Aorta (tissue), 5 donors: ENCODE data around the gene FHIT. TPM values are rescaled to one million over a fixed set of nuclear protein-coding genes. Genes with fewer than 3 reads are reported as not detected.

Source experiments
- ATAC-seq: fragments of 200-7000 bp; cut with Tn5 transposase; one replicate; pipeline ENCODE4 v1.9.1; 2022; ENCODE audit warnings: moderate library complexity; ENCODE audit not compliant: low FRiP score
- DNase-seq, 2 donors: peaks; one replicate each; pipeline ENCODE4 v3.0.0-alpha.2; 2020
- H3K27ac ChIP-seq, 2 donors: one replicate each; pipeline ENCODE4 v1.5.1; 2013; ENCODE audit warnings: low read length in 2 of 2, mild to moderate bottlenecking in 2 of 2, moderate library complexity in 2 of 2, control low read depth in 1 of 2, inconsistent platforms in 1 of 2, low read depth in 1 of 2
- H3K27me3 ChIP-seq, 2 donors: one replicate each; pipeline ENCODE4 v1.6.1; 2013; ENCODE audit warnings: control low read depth in 1 of 2, low read length in 1 of 2, mild to moderate bottlenecking in 1 of 2, moderate library complexity in 1 of 2; ENCODE audit not compliant: insufficient read depth in 2 of 2, control insufficient read depth in 1 of 2
- H3K36me3 ChIP-seq, 2 donors: one replicate each; pipeline ENCODE4 v1.6.1; 2013; ENCODE audit warnings: control low read depth in 1 of 2, low read length in 1 of 2, mild to moderate bottlenecking in 1 of 2; ENCODE audit not compliant: insufficient read depth in 2 of 2, control insufficient read depth in 1 of 2
- H3K4me1 ChIP-seq, 2 donors: one replicate each; pipeline ENCODE4 v1.6.1; 2013; ENCODE audit warnings: low read length in 2 of 2, control low read depth in 1 of 2, mild to moderate bottlenecking in 1 of 2, moderate library complexity in 1 of 2; ENCODE audit not compliant: insufficient read depth in 2 of 2, control insufficient read depth in 1 of 2
- H3K4me3 ChIP-seq, 2 donors: one replicate each; pipeline ENCODE4 v1.5.1; 2013; ENCODE audit warnings: low read length in 2 of 2, control low read depth in 1 of 2, mild to moderate bottlenecking in 1 of 2
- H3K9me3 ChIP-seq: one replicate; pipeline ENCODE4 v1.6.1; 2013; ENCODE audit warnings: mild to moderate bottlenecking, low read length; ENCODE audit not compliant: control insufficient read depth
- WGBS, 2 donors: extraction: QIAGEN DNeasy Blood & Tissue Kit; methylation state at CpG; one replicate each; pipeline ENCODE4 v1.1.7; 2013; 5-methylcytosine and 5-hydroxymethylcytosine counted together
- intact Hi-C, 2 donors: fragments of 100-400 bp; cut with DNase I; formaldehyde crosslinking; loops; one replicate each; pipeline versions ENCODE4 v1.14.2 to v1.15.0; 2022
- polyA plus RNA-seq, 2 donors: library from polyadenylated mRNA; stranded (reverse); fragments of 200-250 nt; gene quantifications; one replicate each; pipeline ENCODE4 v1.2.3, GENCODE V29; 2013
- total RNA-seq, 2 donors: library from RNA; stranded (reverse); fragmentation: NEBNext Ultra II Directional; extraction: Animal tissue kit (Norgen Biotek cat#: 25700); gene quantifications; one replicate each; pipeline ENCODE4 v1.2.1, GENCODE V29; 2021
- donor health status: healthy with polysubstance abuse.
- donor health status: Bipolar disorder and iron deficiency.
- donor health status: DM: no; HTN: no; CAD: no.
- donor health status: DM: no; HTN: no; CAD: no.
- donor health status: DM: yes; HTN: yes; CAD: no.

FHIT gene
- total and polyA plus RNA-seq, 4 donors: 1.1 to 9.2 (median 3.0) TPM

DNA sequence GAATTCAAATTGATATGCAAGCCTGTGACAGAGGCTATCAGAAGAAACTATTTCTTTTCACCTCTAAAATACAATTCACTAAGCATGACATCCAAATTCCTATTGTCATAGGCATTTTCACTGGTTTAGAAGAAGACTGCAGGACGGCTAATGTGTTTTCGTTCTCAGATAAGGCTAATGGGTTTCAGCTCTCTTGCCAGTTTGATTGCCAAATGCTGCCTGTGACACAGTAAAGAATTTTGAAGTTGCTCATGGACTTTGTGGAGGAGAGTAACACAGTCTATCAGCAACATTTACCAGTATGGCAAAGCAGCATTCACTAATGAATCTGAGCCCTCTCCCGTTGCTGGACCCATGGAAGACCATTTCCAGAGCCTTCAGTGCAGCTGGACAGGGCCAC lies 948.1 kb downstream of the FHIT start:
- DNase-seq: no peak
- 30 to 36% methylated on average over 3 of the region's 3 CpGs for WGBS, 2 donors
- Histone ChIP-seq H3K27me3 (no peaks in the 10 kb centered on the region), H3K27ac (no peak overlapping the region), H3K4me1 (no peaks in the 10 kb centered on the region), H3K36me3 (no peaks in the 10 kb centered on the region), H3K9me3 (no peaks in the 10 kb centered on the region), H3K4me3 (no peak overlapping the region)
- intact Hi-C loops: no loop called here
- no peak for ATAC-seq

DNA sequence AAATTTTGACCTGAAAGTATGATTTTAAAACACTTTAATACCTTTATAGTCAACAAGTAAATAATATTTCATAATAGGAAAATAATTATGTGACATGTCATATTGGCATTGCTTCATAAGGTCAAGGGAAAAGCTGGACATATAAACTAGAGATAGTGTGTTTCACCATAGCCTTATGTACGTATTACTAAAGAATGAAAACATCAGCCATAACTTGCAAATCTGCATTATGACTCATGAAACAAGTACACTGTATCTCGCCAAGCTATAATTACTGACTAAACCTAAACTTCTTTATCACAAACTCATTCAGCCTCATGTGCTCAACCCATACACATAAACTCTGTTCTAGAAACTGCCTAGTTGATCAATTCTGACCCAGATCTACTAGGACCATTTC lies 950.1 kb downstream of the FHIT start:
- Histone ChIP-seq H3K27me3 (no peaks in the 10 kb centered on the region), H3K4me1 (no peaks in the 10 kb centered on the region), H3K9me3 (no peaks in the 10 kb centered on the region), H3K4me3 (no peak overlapping the region), H3K36me3 (no peaks in the 10 kb centered on the region), H3K27ac (no peak overlapping the region)
- WGBS, 2 donors: 89 to 95% methylated on average over 2 of the region's 2 CpGs
- ATAC-seq: no peak
- no peak for DNase-seq
- intact Hi-C loops: loop anchor here in 1 of 2 donors (2.0 kb wide), 1 partner anchor 56 kb away; no protein-coding TSS in a partner anchor

- no peak overlapping the region for H3K4me3 ChIP-seq
- H3K4me1 ChIP-seq: no peaks in the 10 kb centered on the region
- ATAC-seq (no peak), DNase-seq (no peak)
- intact Hi-C loops: no loop called here
- H3K9me3 ChIP-seq: no peaks in the 10 kb centered on the region
- no peaks in the 10 kb centered on the region for H3K27me3 ChIP-seq
- 66 to 77% methylated on average over 3 of the region's 3 CpGs for WGBS, 2 donors
- H3K27ac ChIP-seq: no peak overlapping the region
- H3K36me3 ChIP-seq: no peaks in the 10 kb centered on the region
Measured at GRCh38 chr3:60298141-60298540, 953.1 kb downstream of the FHIT start.

DNA sequence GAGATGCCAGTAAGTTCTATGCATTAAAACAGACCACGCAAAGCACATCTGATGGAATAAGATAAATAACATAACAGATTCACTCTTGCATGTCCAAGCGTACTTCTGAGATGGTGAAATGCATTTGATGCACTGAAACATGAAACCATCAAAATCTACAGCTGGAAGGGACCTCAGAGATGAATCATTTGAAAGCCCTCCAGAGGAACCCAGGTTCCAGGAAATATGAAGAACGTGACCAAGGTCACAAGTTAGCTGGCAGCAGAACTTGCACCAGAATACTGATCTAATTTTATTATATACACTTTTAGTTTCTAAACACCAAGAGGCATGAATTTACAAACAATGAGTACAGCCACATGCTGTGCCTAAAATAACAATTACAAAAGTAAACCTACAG lies 957.1 kb downstream of the FHIT start:
- intact Hi-C loops: no loop called here
- H3K27me3 ChIP-seq: no peaks in the 10 kb centered on the region
- H3K4me3 ChIP-seq: no peak overlapping the region
- H3K27ac ChIP-seq: no peak overlapping the region
- no peak for DNase-seq
- H3K9me3 ChIP-seq: no peaks in the 10 kb centered on the region
- ATAC-seq: peak; percentile 45
- WGBS, 2 donors: 49 to 51% methylated on average over 3 of the region's 3 CpGs
- no peaks in the 10 kb centered on the region for H3K4me1 ChIP-seq
- no peaks in the 10 kb centered on the region for H3K36me3 ChIP-seq

GRCh38 chr3:60291115-60291514 lies 960.1 kb downstream of the FHIT start:
- H3K4me3 ChIP-seq: no peak overlapping the region
- WGBS, 2 donors: 91 to 97% methylated on average over 6 of the region's 6 CpGs
- H3K27ac ChIP-seq: no peak overlapping the region
- H3K4me1 ChIP-seq: no peaks in the 10 kb centered on the region
- no peak for ATAC-seq
- no peaks in the 10 kb centered on the region for H3K36me3 ChIP-seq
- no peaks in the 10 kb centered on the region for H3K27me3 ChIP-seq
- DNase-seq: no peak
- intact Hi-C loops: no loop called here
- no peaks in the 10 kb centered on the region for H3K9me3 ChIP-seq

GRCh38 chr3:60290122-60290492 lies 961.1 kb downstream of the FHIT start:
- H3K9me3 ChIP-seq: no peaks in the 10 kb centered on the region
- H3K27me3 ChIP-seq: no peaks in the 10 kb centered on the region
- H3K36me3 ChIP-seq: no peaks in the 10 kb centered on the region
- 92 to 93% methylated on average over 1 of the region's 1 CpG for WGBS, 2 donors
- peak overlapping the region in 1 of 2 donors; percentile 28 for H3K27ac ChIP-seq
- DNase-seq (no peak), ATAC-seq (no peak)
- intact Hi-C loops: no loop called here
- no peaks in the 10 kb centered on the region for H3K4me1 ChIP-seq
- H3K4me3 ChIP-seq: no peak overlapping the region

DNA sequence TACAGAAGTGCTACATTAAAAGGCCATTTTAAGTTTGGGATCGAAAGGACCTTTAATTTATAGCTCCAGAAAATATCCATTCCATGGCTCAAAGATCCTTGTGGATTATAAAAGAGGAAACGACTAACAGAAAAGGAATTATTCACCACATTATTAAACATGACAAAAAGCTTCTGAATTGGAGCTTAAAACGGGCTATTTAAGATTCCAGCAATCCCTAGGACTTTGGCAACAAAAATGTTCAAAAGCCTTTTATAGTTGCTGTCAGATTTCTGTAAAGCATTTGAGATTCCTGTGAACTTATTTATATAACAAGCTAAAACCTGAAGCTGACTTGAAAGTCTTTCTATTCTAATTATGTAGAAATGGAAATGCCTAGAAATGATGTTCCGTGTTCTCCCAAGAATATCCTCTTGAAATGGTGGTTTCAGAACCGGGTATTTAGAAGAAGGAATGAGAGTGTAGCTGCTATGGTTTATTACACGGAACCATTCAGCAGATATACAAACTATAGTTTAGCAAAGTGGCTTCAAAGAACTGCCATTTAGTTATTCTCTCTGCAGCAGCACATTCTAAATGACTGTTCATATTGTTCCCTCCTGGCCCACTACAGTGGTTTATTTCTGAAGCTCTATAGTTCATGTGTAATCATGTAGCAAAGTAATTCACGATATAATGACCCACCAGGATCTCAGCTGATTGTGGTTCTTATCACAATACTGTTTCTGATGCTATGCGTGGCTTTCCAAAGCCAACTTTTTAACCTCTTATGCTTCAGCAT lies 961.7 kb downstream of the FHIT start:
- no peaks in the 10 kb centered on the region for H3K27me3 ChIP-seq
- H3K36me3 ChIP-seq: no peaks in the 10 kb centered on the region
- no peak for DNase-seq
- WGBS, 2 donors: 19 to 22% methylated on average over 8 of the region's 8 CpGs
- no peak for ATAC-seq
- intact Hi-C loops: no loop called here
- no peaks in the 10 kb centered on the region for H3K9me3 ChIP-seq
- no peaks in the 10 kb centered on the region for H3K4me1 ChIP-seq
- H3K27ac ChIP-seq: peak overlapping the region in 1 of 2 donors; percentile 28
- no peak overlapping the region for H3K4me3 ChIP-seq

DNA sequence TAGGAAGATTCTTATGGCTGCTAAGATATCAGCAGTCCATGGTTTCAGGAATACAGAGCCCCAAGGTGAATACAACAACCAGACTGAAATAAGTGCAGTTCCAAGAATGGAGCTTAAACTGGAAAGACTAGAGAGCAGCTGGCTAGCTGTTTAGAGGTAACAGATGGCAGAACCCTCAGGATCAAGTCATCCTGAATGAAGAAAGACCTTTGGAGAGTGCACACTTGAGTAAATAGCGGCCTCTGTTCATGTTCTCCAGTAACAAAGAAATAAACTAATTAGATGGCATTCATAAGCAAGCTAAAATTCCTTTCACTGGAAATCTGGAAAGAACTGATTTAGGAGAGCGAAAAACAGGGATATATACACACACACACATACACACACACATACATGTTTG lies 968.4 kb downstream of the FHIT start:
- DNase-seq: no peak
- ATAC-seq: no peak
- Histone ChIP-seq H3K27ac (no peak overlapping the region), H3K36me3 (no peaks in the 10 kb centered on the region), H3K4me1 (no peaks in the 10 kb centered on the region), H3K4me3 (no peak overlapping the region), H3K9me3 (no peaks in the 10 kb centered on the region), H3K27me3 (no peaks in the 10 kb centered on the region)
- intact Hi-C loops: no loop called here
- 95 to 99% methylated on average over 2 of the region's 2 CpGs for whole genome bisulfite sequencing, 2 donors

GRCh38 chr3:60281970-60282369 lies 969.3 kb downstream of the FHIT start:
- Histone ChIP-seq H3K27me3 (no peaks in the 10 kb centered on the region), H3K4me3 (no peak overlapping the region), H3K27ac (no peak overlapping the region), H3K9me3 (no peaks in the 10 kb centered on the region), H3K36me3 (no peaks in the 10 kb centered on the region), H3K4me1 (no peaks in the 10 kb centered on the region)
- WGBS, 2 donors: 89 to 90% methylated on average over 3 of the region's 3 CpGs
- DNase-seq: no peak
- intact Hi-C loops: no loop called here
- no peak for ATAC-seq
